Amniotic stem cell (primary cell): ENCODE data around the gene GTF2H4.

Source experiments
- DNase-seq: peaks from one replicate; lab custom pipeline; 2025; lab: John Stamatoyannopoulos, UW

Gene GTF2H4

DNA sequence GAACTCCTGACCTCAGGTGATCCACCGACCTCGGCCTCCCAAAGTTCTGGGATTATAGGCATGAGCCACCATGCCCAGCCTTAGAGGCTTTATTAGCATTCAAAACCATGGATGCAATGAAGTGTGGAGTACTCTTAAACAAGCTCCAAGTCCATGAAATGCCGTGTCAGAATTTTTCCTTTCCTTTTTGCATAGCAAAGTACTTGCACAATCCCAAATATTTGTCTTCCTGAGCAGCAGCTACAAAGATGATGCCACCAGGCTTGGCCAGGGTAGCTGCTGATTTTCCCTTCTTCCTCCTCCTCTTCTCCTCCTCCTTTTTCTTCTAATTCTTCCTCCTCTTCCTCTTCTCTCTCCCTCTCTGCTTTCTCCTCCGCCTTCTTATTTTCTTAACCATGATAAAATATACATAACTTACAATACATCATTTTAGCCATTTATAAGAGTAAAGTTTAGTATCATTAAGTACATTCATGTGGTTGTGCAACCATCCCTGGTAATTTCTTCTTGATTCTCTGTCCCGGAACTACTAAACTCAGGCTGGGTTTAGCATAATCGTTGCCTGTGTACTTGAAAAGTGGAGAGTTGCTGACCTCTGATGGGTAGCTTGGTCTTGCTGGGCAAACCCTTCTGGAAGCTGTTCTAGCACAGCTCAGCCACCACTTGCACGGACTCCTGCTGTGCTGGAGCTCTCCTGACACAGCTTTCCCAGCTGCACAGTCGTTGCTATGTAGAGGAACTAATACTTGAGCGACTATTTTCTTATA lies 53.1 kb downstream of the GTF2H4 start:
- DNase-seq = no peak

DNA sequence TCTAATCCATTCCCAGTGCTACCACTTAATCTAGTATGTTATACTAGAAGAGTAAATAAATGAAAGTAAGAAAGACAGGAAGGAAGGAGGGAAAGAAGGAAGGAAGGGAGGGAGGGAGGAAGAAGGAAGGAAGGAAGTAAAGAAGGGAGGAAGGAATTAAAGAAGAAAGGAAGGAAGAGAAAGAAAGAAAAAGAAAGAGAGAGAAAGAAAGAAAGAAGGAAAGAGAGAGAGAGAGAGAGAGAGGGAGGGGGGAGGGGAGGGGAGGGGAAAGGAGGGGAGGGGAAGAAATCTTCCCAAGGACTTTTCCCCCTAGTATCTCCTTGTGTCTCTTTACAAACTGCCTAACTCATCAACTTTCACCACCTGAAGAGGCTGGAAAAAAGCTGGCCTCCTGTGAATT lies 54.7 kb downstream of the GTF2H4 start:
- no peak for DNase-seq

DNA sequence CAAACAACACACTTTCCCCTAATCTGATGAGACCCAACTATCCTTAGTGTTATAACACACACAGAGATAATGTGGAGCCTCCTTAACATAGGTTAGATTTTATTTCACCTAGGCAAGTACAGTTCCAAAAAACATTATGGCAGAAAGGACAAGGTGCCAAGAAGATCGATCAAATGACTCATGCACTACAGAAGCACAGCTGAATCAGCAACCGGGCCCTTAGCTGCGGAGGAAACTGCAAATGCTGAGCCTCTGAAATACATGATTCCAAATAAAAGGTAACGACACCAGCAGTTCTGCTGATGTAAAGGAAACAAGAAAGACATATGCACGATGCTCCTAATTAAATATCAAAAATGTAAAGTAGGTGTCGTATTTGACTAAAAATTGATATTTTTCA lies 55.6 kb downstream of the GTF2H4 start:
- no peak for DNase-seq
